Measurements from ENCODE around the gene ABLIM1.

Gene ABLIM1

GRCh38 chr10:114652402-114653368 is 5.4 kb downstream of the ABLIM1 start:
- TF ChIP-seq TAF1 (IDR thresholded peaks at IDR 0.05; ENCODE audit: borderline replicate concordance, insufficient read depth, low read length) (no peak), FOXP2 (optimal IDR thresholded peaks at IDR 0.05; ENCODE audit: borderline replicate concordance, extremely low read depth, extremely low read length, insufficient read depth) (no peak), POLR2AphosphoS5 (IDR thresholded peaks at IDR 0.05; ENCODE audit: low read depth, low read length) (no peak), REST (IDR thresholded peaks at IDR 0.05; ENCODE audit: insufficient read depth in 1 of 2, low read depth in 2 of 2, low read length in 2 of 2) (no peak), SIN3A (IDR thresholded peaks at IDR 0.05; ENCODE audit: borderline replicate concordance, insufficient read depth, low read length) (no peak)

- no peak for TF ChIP-seq FOXP2 (optimal IDR thresholded peaks at IDR 0.05; ENCODE audit: borderline replicate concordance, extremely low read depth, extremely low read length, insufficient read depth)
These were observed 7.2 kb downstream of the ABLIM1 start for GRCh38 chr10:114650831-114651230.

GRCh38 chr10:114650266-114650665 is 7.8 kb downstream of the ABLIM1 start:
- TF ChIP-seq REST (IDR thresholded peaks at IDR 0.05; ENCODE audit: insufficient read depth in 1 of 2, low read depth in 2 of 2, low read length in 2 of 2), result no peak
- TF ChIP-seq TAF1 (IDR thresholded peaks at IDR 0.05; ENCODE audit: borderline replicate concordance, insufficient read depth, low read length), result no peak
- no peak for TF ChIP-seq POLR2AphosphoS5 (IDR thresholded peaks at IDR 0.05; ENCODE audit: low read depth, low read length)
- TF ChIP-seq FOXP2 (optimal IDR thresholded peaks at IDR 0.05; ENCODE audit: borderline replicate concordance, extremely low read depth, extremely low read length, insufficient read depth), result no peak
- TF ChIP-seq SIN3A (IDR thresholded peaks at IDR 0.05; ENCODE audit: borderline replicate concordance, insufficient read depth, low read length), result no peak

- TF ChIP-seq SIN3A (IDR thresholded peaks at IDR 0.05; ENCODE audit: borderline replicate concordance, insufficient read depth, low read length), result no peak
- TF ChIP-seq REST (IDR thresholded peaks at IDR 0.05; ENCODE audit: insufficient read depth in 1 of 2, low read depth in 2 of 2, low read length in 2 of 2), result no peak
- no peak for TF ChIP-seq TAF1 (IDR thresholded peaks at IDR 0.05; ENCODE audit: borderline replicate concordance, insufficient read depth, low read length)
- TF ChIP-seq FOXP2 (optimal IDR thresholded peaks at IDR 0.05; ENCODE audit: borderline replicate concordance, extremely low read depth, extremely low read length, insufficient read depth), result no peak
- TF ChIP-seq POLR2AphosphoS5 (IDR thresholded peaks at IDR 0.05; ENCODE audit: low read depth, low read length), result no peak
These were observed 8.7 kb downstream of the ABLIM1 start for GRCh38 chr10:114649217-114649903.

- TF ChIP-seq SIN3A (IDR thresholded peaks at IDR 0.05; ENCODE audit: borderline replicate concordance, insufficient read depth, low read length), result no peak
- no peak for TF ChIP-seq REST (IDR thresholded peaks at IDR 0.05; ENCODE audit: insufficient read depth in 1 of 2, low read depth in 2 of 2, low read length in 2 of 2)
- TF ChIP-seq FOXP2 (optimal IDR thresholded peaks at IDR 0.05; ENCODE audit: borderline replicate concordance, extremely low read depth, extremely low read length, insufficient read depth), result no peak
- no peak for TF ChIP-seq POLR2AphosphoS5 (IDR thresholded peaks at IDR 0.05; ENCODE audit: low read depth, low read length)
- TF ChIP-seq TAF1 (IDR thresholded peaks at IDR 0.05; ENCODE audit: borderline replicate concordance, insufficient read depth, low read length), result no peak
These were observed 9.7 kb downstream of the ABLIM1 start for GRCh38 chr10:114648368-114648767.
